Stimulated activated effector memory CD8-positive, alpha-beta T cell treated with anti-CD3 and anti-CD28 coated beads, Interleukin-12 subunit alpha, Interleukin-12 subunit beta, amount 100 ng/mL, for 72 hours (primary cell): ENCODE measurements around the gene PRPF18.

Source experiments
- ATAC-seq: fragments of 150-1000 bp; cut with Tn5 transposase; 2 replicates; pipeline ENCODE4 v1.10.0; 2021
- DNase-seq, 2 donors: peaks; one replicate each; pipeline ENCODE4 v3.0.0; 2021 to 2022; ENCODE audit warnings: low spot score in 2 of 2
- H3K27ac Mint-ChIP-seq: one replicate; pipeline ENCODE4 v1.8.0; 2022; ENCODE audit warnings: mild to moderate bottlenecking, mixed read lengths
- H3K36me3 Mint-ChIP-seq: one replicate; pipeline ENCODE4 v1.8.0; 2022; ENCODE audit warnings: mild to moderate bottlenecking, mixed read lengths
- H3K4me1 Mint-ChIP-seq: one replicate; pipeline ENCODE4 v1.8.0; 2022; ENCODE audit warnings: mixed read lengths
- H3K4me3 Mint-ChIP-seq: one replicate; pipeline ENCODE4 v1.8.0; 2022; ENCODE audit warnings: mild to moderate bottlenecking, mixed read lengths
- H3K9me3 Mint-ChIP-seq: one replicate; pipeline ENCODE4 v1.8.0; 2022; ENCODE audit warnings: mixed read lengths

The PRPF18 gene

DNA sequence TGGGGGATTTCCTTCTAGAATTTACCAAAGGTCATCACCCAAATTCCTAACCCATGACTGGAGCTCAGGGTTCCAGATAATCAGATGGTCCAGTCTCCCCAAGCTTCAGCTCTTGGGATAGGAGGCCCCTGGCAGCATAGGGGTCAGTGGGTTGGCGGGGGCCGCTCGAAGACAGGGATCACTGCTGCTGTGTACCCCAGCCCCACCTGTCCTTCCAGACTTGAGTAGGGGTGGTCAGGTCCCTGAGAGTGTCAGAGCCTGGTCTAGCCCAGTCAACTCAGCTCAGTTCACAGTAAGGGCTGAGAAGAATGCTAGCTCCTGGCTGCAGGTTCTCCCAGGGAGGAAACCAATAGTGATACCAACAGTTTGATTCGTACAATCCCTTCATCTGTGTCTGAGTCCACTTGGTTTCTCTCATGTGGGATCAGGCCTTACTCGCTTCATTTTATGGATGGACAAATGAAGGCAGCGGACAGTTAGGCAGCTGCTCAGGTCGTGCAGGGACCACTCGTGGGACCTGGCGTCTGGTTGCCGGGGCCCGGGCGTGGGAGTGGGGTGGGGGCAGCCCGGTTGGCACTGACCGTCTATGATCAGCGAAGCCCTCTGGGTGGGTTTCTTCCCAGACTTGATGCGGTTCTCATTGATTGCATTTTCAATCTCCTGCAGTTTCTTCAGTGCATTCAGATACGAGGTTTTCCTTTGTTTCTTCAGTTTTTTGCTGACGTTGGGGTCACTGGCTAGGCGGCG, 78.9 kb downstream of the PRPF18 start:
- no peak overlapping the region for H3K4me3 Mint-ChIP-seq
- H3K36me3 Mint-ChIP-seq, result no peaks in the 10 kb centered on the region
- H3K4me1 Mint-ChIP-seq, result peaks cover 2% of the 10 kb centered on the region
- H3K9me3 Mint-ChIP-seq, result no peaks in the 10 kb centered on the region
- DNase-seq (no peak), ATAC-seq (no peak)
- H3K27ac Mint-ChIP-seq, result no peak overlapping the region

DNA sequence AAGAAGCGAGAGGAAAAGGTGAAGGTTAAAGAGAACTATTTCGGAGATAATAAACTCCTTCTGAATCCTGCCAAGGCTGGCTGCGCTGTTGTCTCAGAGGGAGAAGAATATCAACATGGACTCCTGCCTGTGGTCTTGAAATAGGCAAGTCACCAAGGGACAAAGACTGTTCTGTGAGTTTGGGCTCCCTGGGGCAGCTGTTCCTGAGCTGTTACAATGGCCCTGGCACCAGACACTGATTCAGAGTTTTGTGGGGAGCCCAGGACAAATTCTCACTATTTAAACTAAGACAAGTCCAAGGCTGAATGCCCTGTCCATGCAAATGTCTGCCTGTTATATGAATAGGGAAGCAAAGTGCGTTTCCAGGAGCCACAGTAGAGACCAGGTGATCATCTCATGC, 81.4 kb downstream of the PRPF18 start:
- ATAC-seq (no peak), DNase-seq (no peak)
- no peak overlapping the region for H3K27ac Mint-ChIP-seq
- H3K36me3 Mint-ChIP-seq, result no peaks in the 10 kb centered on the region
- H3K4me3 Mint-ChIP-seq, result no peak overlapping the region
- H3K4me1 Mint-ChIP-seq, result no peaks in the 10 kb centered on the region
- no peaks in the 10 kb centered on the region for H3K9me3 Mint-ChIP-seq

DNA sequence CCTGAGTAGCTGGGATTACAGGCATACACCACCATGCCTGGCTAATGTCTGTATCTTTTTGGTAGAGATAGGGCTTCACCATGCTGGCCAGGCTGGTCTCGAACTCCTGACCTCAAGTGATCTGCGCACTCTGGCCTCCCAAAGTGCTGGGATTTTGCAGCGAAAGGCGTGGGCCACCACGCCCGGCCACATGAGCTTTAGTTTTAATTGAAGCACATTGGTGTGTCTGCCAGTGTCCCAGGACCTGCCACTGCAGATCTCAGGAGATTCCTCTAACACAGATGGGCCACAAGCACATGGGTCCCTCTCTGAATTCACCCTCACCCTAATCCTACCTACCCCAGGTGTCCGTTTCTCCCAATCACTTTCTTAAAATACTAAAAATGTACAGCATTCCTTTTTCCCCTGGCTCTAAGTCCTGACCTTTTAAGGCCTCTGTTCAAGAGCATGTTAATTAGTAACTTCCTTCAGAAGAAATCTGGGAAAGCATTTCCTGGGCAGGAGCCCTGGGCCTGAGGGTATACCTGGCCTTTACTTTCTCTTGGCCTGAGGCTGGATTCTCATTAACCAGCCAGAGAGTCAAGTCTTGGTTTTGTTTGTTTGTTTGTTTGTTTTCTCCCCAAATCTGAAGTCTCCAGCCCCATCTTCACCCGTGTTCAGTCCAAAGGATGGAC, 82.6 kb downstream of the PRPF18 start:
- Mint-ChIP-seq H3K4me3 (no peak overlapping the region), H3K9me3 (no peaks in the 10 kb centered on the region), H3K27ac (no peak overlapping the region), H3K4me1 (no peaks in the 10 kb centered on the region), H3K36me3 (no peaks in the 10 kb centered on the region)
- ATAC-seq (no peak), DNase-seq (no peak)

DNA sequence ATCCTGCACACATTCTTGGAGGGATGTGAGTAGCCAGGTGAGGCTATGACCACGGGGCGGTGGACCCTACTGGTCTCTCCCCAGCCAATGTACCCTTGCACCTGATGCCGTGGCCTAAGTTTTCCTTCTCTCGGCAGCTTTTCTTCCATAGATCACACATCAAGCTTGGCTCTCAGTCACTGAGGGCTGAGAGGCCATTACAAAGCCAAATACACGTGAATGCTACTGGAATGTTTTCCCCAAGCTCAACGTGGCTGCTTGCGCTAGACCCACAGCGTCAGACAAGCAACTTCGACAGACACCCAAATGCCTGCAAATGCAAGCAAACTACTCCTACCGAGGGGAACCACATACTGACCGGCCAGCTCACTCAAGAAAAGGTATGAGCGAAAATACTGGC, 83.1 kb downstream of the PRPF18 start:
- H3K4me3 Mint-ChIP-seq, result no peak overlapping the region
- DNase-seq, result no peak
- no peak for ATAC-seq
- H3K4me1 Mint-ChIP-seq, result no peaks in the 10 kb centered on the region
- no peaks in the 10 kb centered on the region for H3K9me3 Mint-ChIP-seq
- no peaks in the 10 kb centered on the region for H3K36me3 Mint-ChIP-seq
- H3K27ac Mint-ChIP-seq, result no peak overlapping the region

DNA sequence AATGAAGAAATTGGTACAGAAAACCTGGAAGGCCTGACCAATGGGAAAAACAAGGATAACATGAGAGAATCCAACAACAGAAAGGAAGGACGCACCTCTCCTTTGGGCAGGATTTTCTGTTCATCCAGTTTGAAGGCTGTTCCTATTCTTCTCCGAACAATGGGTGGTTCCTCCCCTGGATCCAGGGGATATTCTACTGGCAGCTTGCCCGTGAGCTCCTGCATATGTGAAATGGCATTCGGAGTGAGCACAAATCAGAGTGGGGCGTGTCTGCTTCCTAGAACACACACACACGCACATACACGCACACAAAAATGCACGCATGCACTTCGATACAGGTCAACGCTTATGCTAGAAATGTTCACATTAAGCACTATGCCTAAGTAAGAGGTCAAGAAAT, 83.5 kb downstream of the PRPF18 start:
- Mint-ChIP-seq H3K4me3 (no peak overlapping the region), H3K9me3 (no peaks in the 10 kb centered on the region), H3K36me3 (no peaks in the 10 kb centered on the region), H3K27ac (no peak overlapping the region), H3K4me1 (no peaks in the 10 kb centered on the region)
- ATAC-seq (no peak), DNase-seq (no peak)

DNA sequence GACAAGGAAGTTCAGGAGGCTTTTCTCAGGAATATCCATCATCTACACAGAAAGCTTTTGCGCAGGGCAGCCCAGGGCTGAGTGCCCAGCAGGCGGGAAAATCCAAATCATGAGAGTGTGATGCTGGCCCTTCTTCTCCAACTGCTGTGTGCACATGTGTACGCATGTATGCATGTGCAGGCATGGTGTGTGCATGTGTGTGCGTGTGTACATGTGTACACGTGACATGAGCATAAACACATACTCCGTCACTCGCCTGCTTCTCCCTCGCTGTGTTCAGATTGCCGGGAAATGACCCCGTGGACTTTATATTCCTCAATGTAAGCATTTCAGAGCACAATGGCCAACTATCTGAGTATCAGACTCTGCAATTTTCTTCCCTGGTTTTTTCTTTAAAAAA, 85.1 kb downstream of the PRPF18 start:
- Mint-ChIP-seq H3K27ac (no peak overlapping the region), H3K36me3 (no peaks in the 10 kb centered on the region), H3K4me1 (no peaks in the 10 kb centered on the region), H3K9me3 (no peaks in the 10 kb centered on the region), H3K4me3 (no peak overlapping the region)
- no peak for ATAC-seq
- no peak for DNase-seq

DNA sequence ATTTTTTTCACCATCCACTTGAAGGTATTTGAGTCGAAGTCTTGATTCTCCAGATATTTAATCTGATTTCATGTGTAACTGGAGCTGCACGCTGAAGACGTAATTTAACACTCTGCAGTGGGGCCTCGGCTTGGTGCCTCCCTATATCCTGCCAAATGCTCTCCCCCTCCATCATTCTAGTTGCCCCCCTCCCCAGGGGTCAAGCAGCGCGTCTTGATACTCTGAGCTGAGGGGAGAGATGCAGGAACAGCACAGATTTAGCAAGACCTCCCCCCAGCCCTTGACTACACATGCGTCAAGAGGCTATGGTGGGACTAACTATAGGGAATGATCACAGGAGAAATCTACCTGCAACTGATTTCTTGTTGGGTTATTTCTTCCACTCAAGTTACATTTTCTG, 85.8 kb downstream of the PRPF18 start:
- DNase-seq (no peak), ATAC-seq (no peak)
- H3K4me1 Mint-ChIP-seq, result no peaks in the 10 kb centered on the region
- no peaks in the 10 kb centered on the region for H3K9me3 Mint-ChIP-seq
- H3K27ac Mint-ChIP-seq, result no peak overlapping the region
- H3K4me3 Mint-ChIP-seq, result no peak overlapping the region
- H3K36me3 Mint-ChIP-seq, result no peaks in the 10 kb centered on the region

DNA sequence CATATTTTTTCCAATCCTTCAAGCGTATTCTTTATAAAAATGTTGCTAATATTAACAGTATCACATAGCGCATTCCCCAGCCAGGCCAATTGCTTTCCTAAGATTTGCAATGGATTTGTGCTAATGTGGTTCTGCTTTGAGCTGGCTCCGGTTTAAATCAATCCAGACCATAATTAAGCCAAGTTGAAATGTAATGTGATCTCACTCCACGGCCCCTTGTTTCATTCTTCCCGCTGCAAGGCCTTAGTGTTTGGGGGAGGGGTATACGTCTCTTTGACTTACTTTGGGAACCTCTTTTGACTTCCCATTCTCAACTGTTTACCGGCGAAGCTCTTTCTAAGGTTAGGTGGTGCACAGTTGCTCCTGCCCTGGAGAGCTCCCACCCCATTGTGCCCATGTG, 86.4 kb downstream of the PRPF18 start:
- Mint-ChIP-seq H3K36me3 (no peaks in the 10 kb centered on the region), H3K4me1 (no peaks in the 10 kb centered on the region), H3K4me3 (no peak overlapping the region), H3K9me3 (no peaks in the 10 kb centered on the region), H3K27ac (no peak overlapping the region)
- no peak for DNase-seq
- no peak for ATAC-seq

DNA sequence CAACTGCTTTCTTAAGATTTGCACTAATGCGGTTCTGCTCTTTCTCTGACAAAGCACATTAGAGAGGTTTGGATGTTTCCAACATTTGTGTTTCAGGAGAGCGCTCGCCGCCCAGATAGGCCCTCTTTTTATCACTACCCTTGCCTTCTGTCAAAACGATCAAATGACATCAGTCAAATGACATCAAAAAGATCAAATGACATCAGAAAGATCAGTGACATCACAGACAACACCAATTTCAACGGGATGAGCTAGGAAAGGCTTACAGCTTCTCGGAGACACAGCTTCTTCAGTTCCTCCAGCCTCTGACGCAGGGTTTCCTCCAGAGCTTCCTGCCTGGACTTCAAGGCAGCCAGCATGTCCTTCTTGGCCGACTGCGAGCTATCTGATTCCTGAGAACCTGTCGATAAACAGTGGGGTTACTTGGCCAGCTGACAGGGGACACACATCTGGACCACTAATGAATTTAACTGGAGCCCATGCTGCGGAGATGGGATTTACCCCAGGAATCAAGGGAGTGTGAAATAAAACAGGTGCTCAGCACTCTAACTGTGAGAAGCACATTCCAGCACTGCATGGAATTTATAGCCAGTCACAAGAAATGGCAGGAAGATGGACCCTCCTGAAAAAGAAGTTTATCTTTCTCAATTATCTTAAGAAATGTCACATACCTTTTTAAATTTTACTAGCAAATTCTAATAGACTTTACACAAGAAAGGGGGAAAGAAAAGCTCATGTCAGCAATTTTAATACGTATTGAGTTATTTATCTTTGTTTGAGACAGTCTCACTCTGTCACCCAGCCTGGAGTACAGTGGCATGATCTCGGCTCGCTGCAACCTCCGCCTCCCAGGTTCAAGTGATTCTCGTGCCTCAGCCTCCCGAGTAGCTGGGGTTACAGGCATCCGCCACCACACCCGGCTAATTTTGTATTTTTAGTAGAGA, 88.2 kb downstream of the PRPF18 start:
- H3K9me3 Mint-ChIP-seq, result no peaks in the 10 kb centered on the region
- DNase-seq (no peak), ATAC-seq (no peak)
- H3K36me3 Mint-ChIP-seq, result no peaks in the 10 kb centered on the region
- no peak overlapping the region for H3K27ac Mint-ChIP-seq
- no peak overlapping the region for H3K4me3 Mint-ChIP-seq
- no peaks in the 10 kb centered on the region for H3K4me1 Mint-ChIP-seq

DNA sequence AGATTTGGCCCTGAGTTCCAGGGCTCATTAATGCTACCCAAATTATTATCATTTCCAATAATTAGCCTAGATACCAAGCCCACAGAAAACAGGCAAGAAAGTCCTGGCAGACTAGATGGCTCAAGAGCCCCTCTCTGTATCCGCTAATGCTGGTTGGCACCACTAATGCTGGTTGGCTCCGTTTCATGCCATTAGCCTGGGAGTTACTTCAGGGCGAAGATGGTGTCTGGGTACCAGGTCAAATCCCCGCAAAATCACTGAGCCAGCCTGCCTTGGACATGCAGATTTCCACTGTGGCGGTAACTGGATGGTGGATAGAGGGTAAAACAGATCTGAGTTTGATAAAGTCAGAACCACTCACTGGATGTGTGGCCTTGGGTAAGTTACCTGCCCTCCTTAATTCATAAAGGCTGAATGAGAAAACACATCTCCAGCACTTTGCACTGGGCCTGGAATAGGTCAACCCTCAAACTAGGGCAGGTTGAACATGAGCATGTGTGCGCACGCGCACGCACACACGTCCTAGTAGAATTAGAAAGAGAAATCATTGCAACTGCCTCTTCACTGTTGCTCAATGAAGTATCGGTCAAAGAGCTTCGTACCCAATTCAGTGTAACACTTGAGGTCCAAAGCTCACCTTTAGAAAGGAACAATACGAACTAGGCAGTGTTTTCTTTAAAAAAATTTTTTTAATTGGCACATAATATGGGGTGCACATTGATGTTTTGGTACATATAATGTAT, 91.5 kb downstream of the PRPF18 start:
- H3K9me3 Mint-ChIP-seq, result no peaks in the 10 kb centered on the region
- H3K4me3 Mint-ChIP-seq, result no peak overlapping the region
- no peaks in the 10 kb centered on the region for H3K36me3 Mint-ChIP-seq
- no peaks in the 10 kb centered on the region for H3K4me1 Mint-ChIP-seq
- H3K27ac Mint-ChIP-seq, result no peak overlapping the region
- no peak for ATAC-seq
- no peak for DNase-seq
